ENCODE data around the gene LTO1.

The LTO1 gene, protein sequence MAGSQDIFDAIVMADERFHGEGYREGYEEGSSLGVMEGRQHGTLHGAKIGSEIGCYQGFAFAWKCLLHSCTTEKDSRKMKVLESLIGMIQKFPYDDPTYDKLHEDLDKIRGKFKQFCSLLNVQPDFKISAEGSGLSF

GRCh38 chr11:69674886-69675714 lies at the start of gene LTO1:
Gene LTO1, minus strand, starts transcription at chr11:69675353. Its CDS starts 114 bp downstream, at chr11:69675239.
- peak; percentile 96 for DNase-seq

GRCh38 chr11:69721745-69722144 lies 46.6 kb upstream of the LTO1 start:
- DNase-seq: no peak

DNA sequence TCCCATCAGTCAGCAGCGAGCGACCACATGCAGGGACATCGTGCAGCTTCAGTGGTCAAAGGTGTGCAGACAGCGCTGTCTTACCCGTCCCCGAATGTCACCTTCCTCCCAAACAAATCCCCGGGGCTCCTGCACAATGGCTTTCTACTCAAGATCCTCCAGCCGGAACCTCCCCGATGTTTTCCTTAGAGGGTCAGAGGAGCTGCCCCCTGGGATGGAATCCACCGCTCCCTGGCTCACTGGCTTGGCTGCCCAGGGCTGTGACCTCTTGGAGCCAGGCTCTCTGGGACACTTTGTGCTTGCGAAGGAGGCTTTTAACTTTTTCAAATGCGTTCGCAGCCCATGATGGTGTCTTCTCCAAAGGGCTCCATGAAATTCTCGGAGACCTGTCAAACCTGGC lies 46.0 kb upstream of the LTO1 start:
- DNase-seq: no peak

GRCh38 chr11:69718912-69719311 lies 43.8 kb upstream of the LTO1 start:
- DNase-seq: no peak

- no peak for DNase-seq
These were observed 43.0 kb upstream of the LTO1 start for GRCh38 chr11:69718147-69718546.

GRCh38 chr11:69716891-69717747 lies 42.0 kb upstream of the LTO1 start:
- no peak for DNase-seq

- no peak for DNase-seq
These were observed 40.9 kb upstream of the LTO1 start for GRCh38 chr11:69716099-69716498.

GRCh38 chr11:69715446-69715845 lies 40.3 kb upstream of the LTO1 start:
- DNase-seq: no peak

- DNase-seq: no peak
These were observed 37.0 kb upstream of the LTO1 start for GRCh38 chr11:69711822-69712801.

- DNase-seq: no peak
These were observed 33.7 kb upstream of the LTO1 start for GRCh38 chr11:69708736-69709401.

- no peak for DNase-seq
These were observed 32.0 kb upstream of the LTO1 start for GRCh38 chr11:69707176-69707575.

- no peak for DNase-seq
These were observed 31.0 kb upstream of the LTO1 start for GRCh38 chr11:69705901-69706787.

DNA sequence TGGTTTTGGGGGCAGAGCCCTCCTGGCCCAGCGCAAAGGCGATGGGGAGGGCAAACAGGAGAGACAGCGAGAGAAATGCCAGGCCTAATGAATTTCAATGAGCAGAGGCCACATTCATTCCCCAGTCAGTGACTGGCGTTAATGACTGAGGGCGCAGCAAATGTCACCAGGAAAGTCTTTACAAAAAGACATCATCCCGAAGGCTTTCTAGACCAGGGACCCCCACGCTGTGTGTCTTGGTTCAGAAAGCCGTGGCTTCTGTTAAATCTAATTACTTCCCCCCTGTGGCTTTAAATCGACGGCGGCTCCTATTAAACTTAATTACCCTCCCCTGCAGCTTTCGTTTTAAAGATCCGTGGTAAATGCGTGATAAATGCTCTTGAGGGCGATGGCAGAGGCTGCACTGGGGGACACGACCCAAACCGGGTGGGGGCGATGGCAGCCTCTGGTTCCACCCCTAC lies 30.2 kb upstream of the LTO1 start:
- DNase-seq: no peak

DNA sequence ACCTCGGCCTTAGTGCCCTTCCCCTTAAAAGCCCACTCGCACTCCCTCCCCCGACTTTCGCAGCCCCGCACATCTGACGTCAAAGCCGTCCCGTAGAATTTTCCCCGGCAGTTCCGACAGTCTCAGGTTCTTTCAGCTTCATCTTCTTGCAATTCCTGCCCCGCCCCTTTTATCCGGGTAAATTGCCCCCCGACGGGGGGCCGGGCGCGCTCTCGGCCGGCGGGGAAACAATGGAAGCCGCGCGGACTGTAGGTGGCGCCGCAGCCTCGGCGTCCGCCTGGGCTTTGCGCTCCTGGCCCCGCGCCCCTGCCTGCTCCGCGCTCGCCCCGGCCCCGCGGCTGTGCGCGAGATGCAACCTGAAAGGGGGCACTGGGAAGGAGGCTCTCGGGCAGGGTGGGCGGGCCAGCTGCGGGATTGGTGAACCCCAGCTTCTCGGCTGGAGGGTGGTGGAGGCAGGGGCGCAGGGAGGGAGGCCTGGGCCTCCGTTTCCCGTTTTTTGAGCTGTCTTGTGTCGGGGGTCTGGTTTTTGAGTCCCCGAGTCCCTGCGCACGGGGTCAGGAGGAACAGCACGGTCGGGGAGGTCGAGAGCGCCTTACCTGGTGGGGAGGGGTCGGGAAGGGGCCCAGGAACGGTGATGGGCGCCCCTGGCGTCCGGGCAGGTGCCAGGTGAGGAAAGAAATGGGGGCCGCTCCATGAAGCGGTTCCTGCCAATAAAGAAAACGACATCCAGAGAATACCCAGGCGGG lies 29.5 kb upstream of the LTO1 start:
- DNase-seq: no peak

DNA sequence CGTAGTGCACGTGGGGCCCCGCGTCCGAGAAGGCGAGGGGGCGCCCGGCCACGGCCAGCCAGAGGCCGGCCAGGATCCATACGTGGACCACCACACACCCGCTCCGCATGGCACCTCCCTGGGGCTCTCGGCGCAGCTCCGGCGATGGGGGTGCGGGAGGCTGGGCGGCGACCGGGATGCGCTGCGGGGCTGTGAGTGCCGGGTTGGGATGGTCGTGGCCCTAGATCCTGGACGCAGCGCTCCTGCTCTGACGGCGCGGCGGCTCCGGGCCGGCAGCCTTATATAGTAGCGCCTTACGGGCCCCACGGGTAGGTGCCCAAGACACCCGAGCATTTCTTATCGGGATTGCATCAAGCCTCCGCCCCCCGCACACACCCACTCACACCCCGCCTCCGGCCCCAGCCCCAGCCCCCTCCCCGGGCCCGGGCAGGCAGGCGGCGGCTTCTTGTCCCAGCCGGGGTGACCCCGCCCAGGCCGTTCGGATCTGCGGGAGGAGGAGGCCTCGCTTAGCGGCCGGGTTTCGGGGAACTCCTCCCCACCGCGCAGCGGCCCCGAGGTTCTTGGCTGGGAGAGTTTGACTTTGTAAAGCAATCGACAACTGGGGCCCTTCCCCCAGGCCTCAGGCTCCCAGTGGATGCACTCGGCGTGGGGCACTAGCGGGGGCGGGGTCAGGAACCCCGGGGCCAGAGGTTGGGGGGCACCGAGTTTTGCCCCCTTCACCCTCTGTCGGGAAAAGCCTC lies 28.8 kb upstream of the LTO1 start, which contains the start of gene FGF19:
Gene FGF19, minus strand, starts transcription at position 255 of the 740 bp plus-strand sequence. Its CDS starts 146 bp downstream, at position 109.
- DNase-seq: no peak

DNA sequence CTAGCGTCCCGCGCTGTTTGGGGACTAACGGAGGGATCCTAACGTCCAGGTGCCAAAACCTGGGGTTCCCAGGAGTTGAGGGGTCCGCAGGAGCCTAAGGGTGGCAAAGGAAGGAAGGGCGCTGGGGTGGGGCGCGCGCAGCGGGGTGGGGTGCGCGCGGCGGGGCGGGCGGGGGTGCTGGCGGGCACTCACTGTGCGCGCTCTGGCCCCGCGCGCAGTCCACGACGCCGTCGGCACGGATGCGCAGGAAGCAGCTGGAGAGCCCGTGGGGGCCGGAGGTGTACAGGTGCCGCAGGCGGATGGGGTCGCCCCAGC lies 28.3 kb upstream of the LTO1 start:
- no peak for DNase-seq

DNA sequence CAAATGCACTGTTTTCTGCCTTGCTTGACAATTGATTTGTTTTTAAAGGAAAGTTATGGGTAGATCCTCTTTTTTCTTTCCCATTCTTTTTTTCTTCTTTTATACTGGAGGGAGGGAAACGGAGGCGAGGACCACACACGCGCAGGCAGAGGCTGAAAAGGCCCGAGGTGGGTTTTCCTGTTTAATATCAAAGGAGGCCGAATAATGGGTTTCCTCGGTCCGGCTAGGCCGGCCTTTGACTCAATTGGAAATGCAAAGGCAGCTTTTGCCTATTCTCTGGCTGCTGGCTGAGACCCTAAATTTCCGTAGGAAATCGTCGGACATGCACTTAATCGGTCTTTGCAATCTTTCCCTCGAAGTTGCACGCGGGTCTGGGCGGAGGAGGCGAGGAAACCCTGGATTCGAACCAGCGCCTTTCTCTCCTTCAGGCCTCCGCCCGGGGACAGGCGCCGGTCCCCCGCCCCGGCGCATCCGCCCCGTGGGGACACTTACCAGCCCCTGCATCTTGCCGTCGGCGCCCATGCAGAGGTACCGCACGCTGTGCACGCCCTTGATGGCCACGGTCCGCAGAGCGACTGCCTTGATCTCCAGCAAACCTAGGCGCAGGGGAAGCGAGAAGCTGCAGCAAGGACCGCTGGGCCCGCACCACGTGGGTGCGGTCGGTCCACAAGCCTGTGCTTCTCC lies 27.8 kb upstream of the LTO1 start:
- no peak for DNase-seq

DNA sequence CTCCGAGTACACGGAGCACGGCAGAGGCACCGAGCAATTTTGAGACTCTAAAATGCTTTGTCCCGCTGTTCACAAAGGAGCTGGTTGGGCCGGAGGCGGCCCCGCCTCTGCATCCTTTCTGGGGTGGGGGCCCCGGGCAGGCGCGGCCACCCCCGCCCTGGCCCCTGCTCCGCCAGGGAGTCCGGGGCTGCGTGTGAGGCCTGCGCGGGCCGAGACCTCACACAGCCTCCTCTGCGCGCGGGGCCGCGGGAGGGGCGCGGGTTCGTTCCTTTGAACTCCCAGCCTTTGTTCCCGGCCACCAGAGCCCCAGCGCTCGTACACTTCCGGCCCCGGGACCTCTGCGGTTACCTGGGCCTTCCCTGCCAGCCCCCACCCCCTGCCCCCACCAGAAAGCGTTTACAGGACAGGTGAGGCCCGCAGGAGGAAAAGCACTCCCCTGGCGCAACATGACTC lies 27.1 kb upstream of the LTO1 start:
- DNase-seq: no peak

Data from stimulated activated CD4-positive, alpha-beta T cell treated with anti-CD3 and anti-CD28 coated beads, Interleukin-12 subunit alpha, Interleukin-12 subunit beta, amount 100 ng/mL, for 4 hours (primary cell).